IPS DF 19.7 (cell line): ENCODE measurements around the gene FADS3.

Experiments used
- DNase-seq: peaks from one replicate; pipeline ENCODE4 v3.0.0-alpha.2; 2013; ENCODE audit warnings: low read depth, low spot score

Gene FADS3

GRCh38 chr11:61834278-61835048 is 56.9 kb downstream of the FADS3 start:
- peak; percentile 73 for DNase-seq

- no peak for DNase-seq
Measured at GRCh38 chr11:61833926-61834277, 57.4 kb downstream of the FADS3 start.

GRCh38 chr11:61833471-61833870 is 57.9 kb downstream of the FADS3 start:
- DNase-seq = no peak

GRCh38 chr11:61832754-61833153 is 58.6 kb downstream of the FADS3 start:
- no peak for DNase-seq

- no peak for DNase-seq
Measured at GRCh38 chr11:61832207-61832606, 59.1 kb downstream of the FADS3 start.

- no peak for DNase-seq
Measured at GRCh38 chr11:61830237-61831105, 60.9 kb downstream of the FADS3 start.

GRCh38 chr11:61829806-61830205 is 61.5 kb downstream of the FADS3 start:
- no peak for DNase-seq

GRCh38 chr11:61828629-61829407 is 62.5 kb downstream of the FADS3 start:
- DNase-seq = no peak

- no peak for DNase-seq
Measured at GRCh38 chr11:61828379-61828628, 63.0 kb downstream of the FADS3 start.

GRCh38 chr11:61827571-61828378 is 63.6 kb downstream of the FADS3 start, which contains the start of gene FADS2:
Gene FADS2, plus strand, starts transcription at chr11:61828300. Its CDS starts 91 bp downstream, at chr11:61828391.
- peak; percentile 79 for DNase-seq

GRCh38 chr11:61826930-61827570 is 64.3 kb downstream of the FADS3 start:
- DNase-seq = no peak
